GM12864 (cell line): ENCODE measurements around the gene MSANTD1.

Source experiments
- DNase-seq: peaks from one replicate; pipeline ENCODE4 v3.0.0-alpha.2; 2011; ENCODE audit warnings: low read depth
- H3K4me3 ChIP-seq: 2 replicates; pipeline ENCODE4 v1.5.1; 2011; ENCODE audit warnings: mild to moderate bottlenecking, low read depth, low read length, control low read depth
- CTCF ChIP-seq: IDR thresholded peaks from 2 replicates; pipeline ENCODE4 v1.5.1; 2011; ENCODE audit warnings: low read depth, mild to moderate bottlenecking, moderate library complexity, low read length, control low read depth, inconsistent platforms; ENCODE audit errors: missing control alignments

The MSANTD1 gene

DNA sequence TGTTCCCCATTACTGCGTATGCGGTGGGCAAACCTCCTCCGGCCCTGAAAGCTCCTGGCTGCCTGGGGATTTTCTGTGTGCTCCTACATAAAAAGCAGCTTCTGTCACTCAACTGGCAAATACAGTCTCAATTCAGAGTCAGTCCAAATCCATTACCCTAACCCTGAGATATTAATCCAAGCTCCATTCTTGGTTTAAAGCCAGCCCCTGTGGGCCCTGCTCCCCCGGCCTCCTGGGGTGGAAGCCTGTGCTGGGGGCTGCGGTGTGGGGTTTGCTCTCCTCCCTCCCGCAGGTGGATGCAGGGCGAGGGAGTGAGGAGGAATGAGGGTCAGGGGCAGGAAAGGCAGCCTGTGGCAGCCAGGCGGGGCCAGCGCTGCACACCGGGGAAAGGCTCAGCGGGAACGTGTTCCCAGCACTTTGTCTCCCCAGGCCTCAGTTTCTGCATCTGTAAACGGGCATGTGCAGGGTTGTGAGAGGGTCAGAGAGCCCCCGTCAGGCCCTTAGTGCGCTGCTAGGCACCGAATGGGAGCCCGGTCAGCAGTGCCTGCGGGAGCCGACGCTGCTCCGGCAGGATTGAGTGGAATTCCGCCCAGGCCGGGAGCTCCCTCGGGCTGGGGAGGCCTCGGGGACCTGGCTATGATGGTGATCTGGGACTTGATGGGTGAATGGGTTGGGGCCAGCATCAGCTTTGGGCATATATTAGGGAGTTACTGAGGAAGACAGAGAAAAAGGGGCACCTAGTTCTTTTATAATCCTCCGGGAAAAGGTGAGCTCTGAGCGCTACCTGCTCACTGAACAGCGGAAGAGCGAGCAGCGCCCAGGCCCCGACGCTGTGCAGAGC lies 37.6 kb downstream of the MSANTD1 start:
- no peak for TF ChIP-seq CTCF
- DNase-seq = peak; percentile 55
- H3K4me3 ChIP-seq = no peak overlapping the region

DNA sequence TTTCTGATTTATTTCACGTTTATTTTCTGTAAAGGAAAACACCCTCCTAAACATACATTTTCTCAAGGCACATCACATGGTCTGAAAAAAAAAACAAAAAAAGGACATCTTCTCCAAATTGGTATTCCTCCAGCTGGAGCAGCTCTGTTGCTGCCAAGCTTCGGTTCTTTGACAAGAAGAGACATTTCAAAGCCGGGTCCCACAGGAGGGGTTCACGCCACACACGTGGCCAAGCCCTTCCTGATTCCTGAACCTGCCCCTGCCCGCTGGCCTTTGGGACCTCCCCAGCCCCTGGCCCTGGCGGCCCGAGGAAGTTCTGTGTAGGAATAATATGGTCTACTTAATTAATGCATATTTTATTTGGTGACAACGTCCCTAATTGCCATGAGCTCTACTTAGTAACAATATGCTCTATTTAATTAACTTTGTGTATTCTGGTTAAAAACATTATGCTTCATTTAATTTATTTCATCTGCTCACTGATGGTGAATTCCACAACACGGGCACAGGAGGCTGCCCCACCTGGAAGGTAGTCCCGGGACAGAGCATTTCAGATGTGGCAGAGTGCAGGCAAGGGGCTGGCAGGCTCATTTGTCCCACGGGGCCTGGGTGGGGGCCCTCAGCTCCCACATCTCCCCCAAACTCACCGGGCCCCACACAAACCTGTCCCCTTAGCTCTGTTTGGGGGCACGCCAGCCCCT lies 38.5 kb downstream of the MSANTD1 start:
- DNase-seq = no peak
- no peak for TF ChIP-seq CTCF
- H3K4me3 ChIP-seq = no peak overlapping the region

DNA sequence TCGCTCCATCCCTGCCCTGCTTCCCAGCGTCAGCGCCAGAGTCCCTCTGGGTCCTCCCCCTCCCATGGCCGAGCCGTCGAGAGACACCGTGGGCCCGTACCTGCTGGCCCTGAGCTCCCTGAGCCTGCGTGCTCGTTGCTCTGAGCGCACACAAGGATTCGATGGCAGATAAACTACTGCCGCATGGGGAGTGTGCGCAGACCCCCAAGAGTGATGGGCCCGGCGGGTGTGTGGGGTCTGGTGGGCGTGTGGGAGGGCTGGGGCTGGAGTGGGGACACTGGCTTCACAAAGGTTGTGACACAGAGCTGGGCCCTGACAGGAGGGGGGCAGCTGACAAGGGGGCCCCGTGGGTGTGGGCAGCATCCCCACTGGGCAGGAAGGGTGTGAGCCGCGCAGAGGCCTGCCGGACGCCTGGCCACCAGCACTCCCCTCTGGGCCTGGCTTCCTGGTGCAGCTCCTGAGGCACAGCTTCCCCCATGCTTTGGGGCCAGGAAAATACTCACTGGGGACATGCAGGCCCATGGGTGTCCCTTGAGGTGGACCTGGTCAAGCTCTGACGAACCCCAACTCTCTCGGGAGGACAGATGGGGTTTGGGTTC lies 39.1 kb downstream of the MSANTD1 start:
- no peak overlapping the region for H3K4me3 ChIP-seq
- DNase-seq = no peak
- TF ChIP-seq CTCF = no peak

DNA sequence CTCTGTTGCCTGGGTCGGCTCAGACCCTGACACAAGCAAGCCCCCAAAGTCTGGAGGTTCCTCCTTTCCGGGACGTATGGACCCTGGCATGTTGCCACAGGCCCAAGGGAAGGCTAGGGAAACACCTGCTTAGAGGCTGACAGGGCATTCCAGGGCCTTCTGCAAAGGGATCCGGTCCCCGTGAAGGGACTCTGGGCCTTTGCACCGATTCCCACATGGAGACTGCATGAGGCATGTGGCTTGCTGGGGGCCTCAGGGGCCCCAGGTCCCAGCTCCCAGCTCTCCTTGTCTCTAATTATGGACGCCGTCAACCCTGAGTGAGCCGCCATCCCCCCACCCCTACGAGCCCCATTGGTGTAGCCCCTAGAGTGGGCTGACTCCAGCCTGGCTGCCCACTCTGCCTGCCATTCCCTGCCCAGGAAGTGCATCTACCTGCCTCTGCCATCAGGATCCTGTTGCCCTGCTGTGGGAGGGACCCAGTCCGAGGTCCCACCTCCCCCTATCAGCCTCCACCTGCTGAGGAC lies 39.7 kb downstream of the MSANTD1 start:
- no peak for DNase-seq
- no peak for TF ChIP-seq CTCF
- no peak overlapping the region for H3K4me3 ChIP-seq

DNA sequence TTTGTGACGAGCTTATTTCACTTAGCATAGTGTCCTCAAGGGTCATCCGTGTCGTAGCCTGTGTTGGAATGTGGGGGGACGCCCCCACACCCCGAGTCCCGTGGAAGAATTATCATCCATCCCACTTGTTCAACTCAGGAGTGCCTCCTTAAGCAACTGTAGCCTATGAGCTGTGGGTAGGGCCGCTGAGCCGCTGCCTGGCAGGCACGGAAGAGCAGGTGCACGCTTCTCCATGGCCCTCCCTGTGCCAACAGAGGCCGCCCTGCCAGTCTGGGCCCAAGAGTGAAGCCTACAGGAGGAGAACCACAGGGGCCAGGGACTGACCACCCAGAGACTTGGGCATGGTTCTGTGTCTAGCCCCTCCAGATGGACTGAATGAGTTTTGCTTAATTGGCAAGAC lies 41.5 kb downstream of the MSANTD1 start:
- no peak overlapping the region for H3K4me3 ChIP-seq
- no peak for DNase-seq
- TF ChIP-seq CTCF = no peak

DNA sequence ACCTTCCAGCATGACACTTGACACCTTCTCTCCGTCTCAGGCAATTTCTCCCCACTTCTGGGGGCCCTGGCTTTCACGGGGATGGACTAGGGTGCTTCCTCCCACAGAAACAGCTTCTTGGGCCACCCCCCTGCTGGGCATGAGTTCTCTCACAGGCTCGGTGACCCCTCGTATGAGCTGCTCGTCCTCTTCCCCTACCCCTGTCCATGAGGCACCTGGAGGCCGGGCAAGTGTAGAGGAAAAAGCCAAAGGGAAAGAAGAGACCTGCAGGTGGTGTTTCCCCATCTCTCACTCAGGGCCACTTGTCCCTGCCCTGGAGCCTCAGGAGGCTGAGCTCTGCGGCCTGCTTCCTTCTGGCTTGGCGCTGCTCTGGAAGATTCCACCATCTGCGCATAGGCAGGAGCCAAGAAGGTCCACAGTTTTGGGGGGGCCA lies 41.9 kb downstream of the MSANTD1 start:
- no peak for DNase-seq
- TF ChIP-seq CTCF = no peak
- H3K4me3 ChIP-seq = no peak overlapping the region
